Left cardiac atrium (tissue), 4 donors: ENCODE measurements around the gene HSFX4. TPM values are rescaled to one million over a fixed set of nuclear protein-coding genes. Genes with fewer than 3 reads are reported as not detected.

Experiments used
- ATAC-seq, 2 donors: fragments of 200-7000 bp; cut with Tn5 transposase; one replicate each; pipeline ENCODE4 v1.9.1; 2020; ENCODE audit warnings: mild to moderate bottlenecking in 2 of 2, moderate library complexity in 2 of 2
- DNase-seq: peaks from one replicate; pipeline ENCODE4 v3.0.0-alpha.2; 2020
- intact Hi-C, 2 donors: fragments of 100-400 bp; cut with DNase I; formaldehyde crosslinking; loops; one replicate each; pipeline versions ENCODE4 v1.14.1 to v1.15.1; 2022 to 2023
- total RNA-seq, 2 donors: library from RNA; stranded (reverse); fragmentation: NEBNext Ultra II Directional; extraction: Animal tissue kit (Norgen Biotek cat#: 25700); gene quantifications; one replicate each; pipeline ENCODE4 v1.2.1, GENCODE V29; 2021
- donor health status: DM: no; HTN: yes; CAD: no.
- donor health status: DM: no; HTN: yes; CAD: no; lungs with severe emphysema.
- donor health status: DM: yes; HTN: yes; CAD: no.
- donor health status: Dilated cardiomyopathy.

HSFX4 gene
- total RNA-seq, 2 donors from 2014 or later = not detected

GRCh38 chrX:149979126-149979644 lies 49.8 kb downstream of the HSFX4 start:
- intact Hi-C loops = no loop called here
- no peak for ATAC-seq
- no peak for DNase-seq

Other genes with a start within 250 kb of the HSFX4 start
- not detected for gene MAGEA11, start 217.5 kb upstream of the HSFX4 start, total RNA-seq
- gene HSFX1, start 155.5 kb upstream of the HSFX4 start, total RNA-seq = 1 to 10 TPM; 2.3 TPM
- gene MAGEA9, start 147.6 kb upstream of the HSFX4 start, total RNA-seq = not detected
- gene MAGEA8, start 48.4 kb upstream of the HSFX4 start, total RNA-seq = not detected
- gene EOLA2, start 8.9 kb downstream of the HSFX4 start, total RNA-seq = 10 to 100 TPM; 24.2 to 25.3 TPM